HG03439 (cell line): ENCODE data around the gene RNLS.
"Not testable (repeated sequence)": the region's sequence is repeated elsewhere in the genome, so short reads cannot be mapped to it uniquely, and the experiment has no call there.

Source experiments
- ATAC-seq: cut with Tn5 transposase; IDR thresholded peaks from one replicate; pipeline ENCODE4 v1.9.1; 2021; ENCODE audit warnings: mild to moderate bottlenecking, moderate library complexity; ENCODE audit not compliant: unreplicated experiment

The RNLS gene

GRCh38 chr10:88525371-88526069 is 57.6 kb downstream of the RNLS start:
- ATAC-seq = no peak

- ATAC-seq = no peak
Observed at GRCh38 chr10:88523739-88524400, 59.2 kb downstream of the RNLS start.

GRCh38 chr10:88522715-88523114 is 60.4 kb downstream of the RNLS start:
- ATAC-seq = no peak

DNA sequence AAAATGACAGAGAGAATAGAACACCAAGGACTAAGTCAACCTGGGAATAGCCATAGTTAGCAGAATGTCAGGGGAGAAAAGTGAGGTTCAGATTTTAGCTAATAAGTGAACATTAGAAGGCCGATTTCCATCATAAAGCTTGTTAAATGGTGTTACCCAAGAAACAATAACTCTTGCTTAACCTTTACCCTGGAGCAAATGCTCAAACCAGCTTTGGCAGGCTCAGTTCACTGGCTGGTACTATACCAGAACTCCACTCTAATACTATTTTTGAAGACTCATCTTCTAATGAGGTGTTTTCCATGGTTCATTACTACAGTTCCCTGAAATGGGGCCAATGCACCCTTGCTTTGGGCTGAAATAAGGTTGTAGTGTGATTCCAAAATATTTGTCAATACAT is 61.3 kb downstream of the RNLS start:
- ATAC-seq = no peak

DNA sequence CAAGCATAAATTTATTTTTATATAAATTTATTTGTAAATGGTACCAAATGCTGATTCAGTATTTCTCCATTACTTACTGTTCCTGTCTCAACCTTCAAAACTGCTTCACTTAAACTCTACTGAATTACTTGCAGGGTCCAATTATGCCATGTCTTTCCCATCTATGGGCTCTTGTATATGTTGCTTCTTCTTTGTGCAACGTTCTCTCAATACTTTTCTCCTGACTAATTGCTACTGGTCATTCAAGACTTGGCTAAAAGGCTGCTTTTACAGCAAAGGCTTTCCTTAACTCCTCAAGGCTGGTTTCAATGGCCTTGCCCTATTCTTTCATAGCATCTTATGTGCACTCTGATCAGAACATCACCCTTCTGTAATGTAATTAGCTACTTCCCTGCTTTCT is 67.9 kb downstream of the RNLS start:
- ATAC-seq = no peak

GRCh38 chr10:88512599-88512998 is 70.5 kb downstream of the RNLS start:
- no peak for ATAC-seq

GRCh38 chr10:88508796-88509195 is 74.3 kb downstream of the RNLS start:
- no peak for ATAC-seq

DNA sequence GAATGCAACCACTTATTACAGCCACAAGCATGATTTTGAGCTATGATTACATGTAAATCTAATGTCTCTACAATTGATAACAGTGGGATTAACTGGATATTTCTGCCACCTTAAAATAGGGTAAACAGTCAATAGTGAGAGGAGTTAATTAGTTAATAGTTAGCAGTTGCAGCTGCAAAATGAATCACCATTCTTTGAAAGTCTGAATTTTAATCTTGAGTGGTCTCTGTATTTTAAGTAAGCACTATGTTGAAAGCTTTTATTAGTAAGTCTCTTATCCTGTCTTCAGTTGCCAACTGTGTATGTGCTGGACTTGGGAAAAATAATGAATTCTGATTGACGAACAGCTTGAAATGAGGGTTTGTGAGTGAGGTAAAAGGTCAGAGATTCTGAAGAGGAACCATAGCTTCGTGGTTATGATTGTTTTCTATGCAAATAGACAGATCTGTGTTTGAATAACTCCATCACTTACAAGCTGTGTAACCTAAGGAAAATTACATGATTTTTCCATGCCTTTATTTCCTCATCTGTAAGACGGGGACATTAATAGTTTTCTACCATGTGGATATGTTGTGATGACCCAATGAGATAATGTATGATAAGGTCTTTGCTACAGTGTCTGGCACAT is 75.2 kb downstream of the RNLS start:
- ATAC-seq = no peak

- ATAC-seq = no peak
Observed at GRCh38 chr10:88507404-88507803, 75.7 kb downstream of the RNLS start.

DNA sequence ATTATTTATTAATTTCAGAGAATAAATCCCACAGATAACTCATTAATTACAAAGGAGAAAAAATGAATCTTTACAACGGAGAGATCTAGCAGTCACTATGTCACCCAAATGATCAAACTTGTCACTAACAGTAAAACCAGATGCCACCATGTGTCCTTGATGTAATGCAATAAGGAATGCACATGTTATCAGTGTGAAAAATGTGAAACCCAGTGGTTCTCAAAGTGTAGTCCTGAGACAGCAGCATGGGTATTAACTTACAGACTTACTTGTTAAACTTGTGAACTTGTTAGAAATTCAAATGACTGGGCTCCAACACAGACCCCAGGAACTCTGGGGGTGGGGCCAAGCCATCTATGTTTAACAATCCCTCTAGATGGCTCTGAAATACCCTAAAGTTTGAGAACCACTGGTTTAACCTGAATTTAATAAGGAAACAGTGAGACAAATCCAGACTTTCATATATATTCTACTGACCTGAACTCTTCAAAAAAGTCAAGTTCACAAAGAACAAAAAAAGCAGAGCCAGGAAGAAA is 77.4 kb downstream of the RNLS start:
- no peak for ATAC-seq

GRCh38 chr10:88505265-88505664 is 77.9 kb downstream of the RNLS start:
- no peak for ATAC-seq

- no peak for ATAC-seq
Observed at GRCh38 chr10:88500656-88501055, 82.5 kb downstream of the RNLS start.

DNA sequence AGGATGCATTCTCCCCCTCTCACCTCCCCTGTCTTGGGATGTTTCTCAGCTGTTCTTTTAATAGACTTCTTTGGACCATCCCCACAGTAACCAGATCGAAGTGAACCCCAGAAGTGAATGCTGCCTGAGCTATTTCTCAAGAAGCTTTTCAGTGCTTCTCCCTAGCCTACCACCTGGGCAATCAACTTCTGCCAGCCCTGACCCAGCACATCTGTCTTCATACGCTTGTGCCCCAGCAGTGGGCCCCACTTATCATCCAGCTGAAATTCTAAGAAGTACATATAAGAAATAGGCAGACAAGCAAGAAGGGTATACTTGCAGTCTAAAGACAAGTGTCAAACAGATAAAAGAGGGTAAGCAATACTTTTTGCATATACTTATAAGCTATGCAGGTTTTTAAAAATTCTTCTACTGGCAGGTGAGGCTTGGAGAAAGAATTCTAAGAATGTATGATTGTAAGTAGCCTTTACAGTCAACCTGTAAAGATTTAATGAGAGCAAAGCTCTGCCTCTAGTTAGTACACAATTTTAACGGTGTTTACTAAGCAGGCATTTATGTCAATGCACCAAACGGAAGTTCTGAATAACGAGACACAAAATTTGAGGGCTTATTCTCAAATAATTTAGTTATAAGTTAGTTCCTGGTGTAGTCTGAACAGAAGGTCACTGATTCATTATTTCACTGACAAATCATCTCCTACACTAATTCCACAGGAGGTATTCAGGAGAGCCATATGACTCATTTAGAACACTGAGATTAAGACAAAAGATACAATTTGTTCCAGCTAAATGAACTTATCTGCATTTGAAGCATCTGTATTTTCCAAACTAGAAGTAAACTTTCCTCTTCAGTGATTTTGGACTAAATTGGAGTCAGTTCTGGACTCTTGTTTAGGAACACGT is 83.3 kb downstream of the RNLS start:
- no peak for ATAC-seq

DNA sequence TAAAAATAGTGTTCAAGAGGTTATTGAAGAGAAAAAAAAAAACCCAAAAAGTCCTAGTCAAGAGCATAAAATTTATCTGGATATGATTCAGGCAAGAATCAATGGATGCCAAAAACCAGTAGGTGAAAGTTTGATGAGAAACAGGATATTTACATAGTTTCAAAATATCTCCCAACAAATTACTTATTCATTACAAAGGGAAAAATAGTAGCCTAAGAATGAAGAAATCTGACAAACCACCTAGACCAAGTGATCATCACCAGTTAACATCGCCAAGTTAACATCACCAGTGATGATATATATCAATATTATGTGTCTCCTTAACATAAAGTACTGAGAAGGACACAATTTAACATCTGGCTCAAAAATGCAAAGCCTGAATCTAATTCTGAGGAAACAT is 85.2 kb downstream of the RNLS start:
- no peak for ATAC-seq

DNA sequence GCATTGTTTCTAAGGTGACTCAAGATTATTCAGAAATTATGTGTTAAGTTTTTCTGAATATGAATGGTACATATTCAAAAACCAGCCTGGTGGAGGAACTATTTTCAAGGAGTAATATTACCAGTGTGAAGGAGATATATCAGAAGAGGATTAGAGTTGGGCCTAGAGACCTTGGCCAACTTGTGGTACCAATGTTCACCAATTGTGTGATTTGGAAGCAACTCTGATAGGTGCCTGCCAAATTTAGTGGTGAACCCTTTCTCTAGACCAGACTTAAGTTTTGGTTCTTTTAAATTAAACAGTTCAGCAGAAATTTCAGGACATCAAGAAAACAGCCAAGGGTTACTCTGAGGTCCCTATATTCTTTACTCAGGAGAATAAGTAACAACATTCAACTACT is 88.6 kb downstream of the RNLS start:
- ATAC-seq = no peak

- ATAC-seq = no peak
Observed at GRCh38 chr10:88493691-88494483, 89.2 kb downstream of the RNLS start.

DNA sequence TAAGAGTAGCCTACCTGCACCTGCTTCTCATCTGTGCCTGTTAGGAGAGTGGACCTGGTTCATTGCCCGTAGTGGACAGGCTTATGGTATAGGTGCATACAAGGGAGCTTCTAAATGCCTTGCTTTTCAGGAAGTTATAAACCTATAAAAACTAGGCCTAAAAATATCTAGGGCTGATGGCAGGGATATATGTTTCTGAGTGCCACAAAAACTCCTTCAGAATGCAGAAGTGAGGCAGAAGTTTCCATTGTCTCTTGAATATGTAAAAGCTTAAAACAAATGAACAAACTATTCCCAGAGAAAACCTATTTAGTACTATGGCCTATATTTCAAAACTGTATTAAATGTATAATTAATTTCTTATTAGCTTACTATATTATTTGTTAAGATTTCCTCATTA is 91.8 kb downstream of the RNLS start:
- no peak for ATAC-seq

GRCh38 chr10:88490231-88490980 is 92.7 kb downstream of the RNLS start:
- ATAC-seq = no peak

GRCh38 chr10:88489107-88489506 is 94.0 kb downstream of the RNLS start:
- ATAC-seq = no peak

DNA sequence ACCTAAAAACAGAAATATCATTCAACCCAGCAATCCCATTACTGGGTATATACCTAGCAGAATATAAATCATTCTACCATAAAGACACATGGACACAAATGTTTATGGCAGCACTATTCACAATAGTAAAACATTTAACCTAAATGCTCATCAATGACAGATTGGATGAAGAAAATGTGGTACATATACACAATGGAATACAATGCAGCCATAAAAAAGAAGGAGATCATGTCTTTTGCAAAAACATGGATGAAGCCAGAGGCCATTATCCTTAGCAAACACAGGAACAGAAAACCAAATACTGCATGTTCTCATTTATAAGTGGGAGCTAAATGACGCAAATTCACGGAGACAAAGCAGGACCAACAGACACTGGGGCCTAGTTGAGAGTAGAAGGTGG is 96.3 kb downstream of the RNLS start:
- not testable (repeated sequence) for ATAC-seq
